HG02571 (cell line): ENCODE data around the gene SOBP.
"Not testable (repeated sequence)": the region's sequence is repeated elsewhere in the genome, so short reads cannot be mapped to it uniquely, and the experiment has no call there.

Experiments
- ATAC-seq: cut with Tn5 transposase; IDR thresholded peaks from one replicate; pipeline ENCODE4 v1.9.1; 2021; ENCODE audit warnings: mild to moderate bottlenecking, moderate library complexity; ENCODE audit not compliant: unreplicated experiment

Gene SOBP

DNA sequence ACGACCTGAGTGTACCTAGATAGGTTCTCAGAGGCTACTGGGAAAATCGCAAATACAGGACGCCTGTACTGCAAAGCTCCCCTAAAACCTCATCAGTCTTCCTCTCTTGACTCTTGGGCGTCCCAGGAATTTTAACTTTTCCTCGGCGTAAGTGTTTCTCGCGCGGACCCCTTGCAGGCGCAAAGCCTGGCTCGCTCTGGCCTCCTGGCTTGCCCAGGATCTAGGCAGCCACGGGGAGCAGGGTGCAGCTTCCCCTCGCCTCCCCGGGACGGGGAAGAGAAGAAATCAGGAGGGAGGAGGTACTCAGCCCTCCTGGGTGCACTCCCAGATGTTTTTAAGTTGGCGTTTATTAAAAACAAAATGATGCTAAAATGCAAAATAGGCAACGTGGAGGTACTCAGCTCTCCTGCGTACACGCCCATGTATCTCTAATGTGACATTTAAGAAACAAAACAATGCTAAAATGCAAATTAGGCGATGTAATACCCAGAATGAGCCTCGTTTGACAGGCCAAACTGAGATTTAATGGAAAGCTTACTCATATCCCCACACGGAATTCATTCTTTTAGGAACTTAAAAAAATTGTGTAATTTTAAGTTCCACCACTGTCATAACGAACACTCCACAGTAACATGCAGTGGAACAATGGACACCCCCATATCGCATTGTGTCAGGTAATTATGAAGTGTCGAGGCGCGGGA lies 1.6 kb upstream of the SOBP start:
- no peak for ATAC-seq

DNA sequence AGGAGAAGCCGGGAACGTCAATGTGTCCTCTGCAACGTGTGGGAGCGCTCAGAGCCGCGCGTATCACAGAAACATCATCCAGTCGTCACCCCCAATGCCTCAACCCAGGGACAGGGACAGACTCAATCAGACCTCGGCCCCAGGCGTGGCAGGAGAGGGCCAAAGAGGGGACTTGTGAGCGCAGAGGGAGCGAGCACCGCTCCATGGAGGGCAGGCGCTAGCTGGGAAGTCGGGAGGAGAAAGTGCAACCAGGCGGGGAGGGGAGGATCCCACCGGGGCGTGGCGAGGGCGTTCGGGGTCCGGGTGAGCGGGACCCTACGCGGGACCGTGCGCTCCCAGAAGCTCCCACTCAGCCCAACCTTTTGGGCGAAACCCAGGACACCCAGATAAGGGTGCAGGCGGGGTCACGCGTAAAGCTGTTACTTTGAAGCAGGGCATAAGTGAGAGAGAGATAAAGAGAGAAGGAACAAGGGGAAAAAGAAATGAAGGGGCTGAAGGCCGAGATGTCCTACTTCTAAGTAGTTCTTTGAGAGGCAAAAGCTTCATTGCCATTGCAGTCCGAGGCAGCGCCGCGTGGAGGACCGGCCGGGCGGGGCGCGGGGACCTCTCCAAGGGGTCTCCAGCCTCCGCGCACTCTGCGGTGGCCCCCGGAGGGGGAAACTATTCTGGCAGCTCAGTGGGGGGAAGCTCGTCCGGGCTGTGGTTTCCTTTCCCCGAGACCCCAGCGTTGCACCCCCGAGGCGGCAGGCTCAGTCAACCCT lies 862 bp upstream of the SOBP start:
- ATAC-seq = no peak

DNA sequence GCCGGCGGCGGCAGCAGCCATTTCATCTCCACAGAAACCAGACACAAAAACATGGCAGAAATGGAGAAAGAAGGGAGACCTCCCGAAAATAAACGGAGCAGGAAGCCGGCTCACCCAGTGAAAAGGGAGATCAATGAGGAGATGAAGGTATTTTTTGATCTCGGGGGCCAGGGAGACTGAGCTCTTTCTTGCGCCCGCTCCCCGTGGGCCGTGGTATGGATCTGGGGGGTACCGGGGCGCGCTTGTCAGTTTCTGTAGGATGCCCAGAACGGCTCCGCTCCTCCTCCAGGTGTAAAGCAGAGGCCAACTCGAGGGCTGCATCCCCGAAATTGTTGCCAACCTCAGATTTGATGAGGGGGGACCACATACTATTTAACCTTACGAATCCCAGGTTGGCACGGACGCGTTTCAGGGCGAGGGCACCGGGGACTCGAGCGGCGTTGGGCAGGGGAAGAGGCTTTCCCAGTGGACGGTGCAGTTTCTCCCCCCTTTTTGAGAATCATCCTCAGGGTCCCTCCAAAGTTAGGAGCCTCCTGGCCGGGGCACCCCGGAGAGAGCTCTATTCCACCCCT lies 735 bp downstream of the SOBP start:
- no peak for ATAC-seq

DNA sequence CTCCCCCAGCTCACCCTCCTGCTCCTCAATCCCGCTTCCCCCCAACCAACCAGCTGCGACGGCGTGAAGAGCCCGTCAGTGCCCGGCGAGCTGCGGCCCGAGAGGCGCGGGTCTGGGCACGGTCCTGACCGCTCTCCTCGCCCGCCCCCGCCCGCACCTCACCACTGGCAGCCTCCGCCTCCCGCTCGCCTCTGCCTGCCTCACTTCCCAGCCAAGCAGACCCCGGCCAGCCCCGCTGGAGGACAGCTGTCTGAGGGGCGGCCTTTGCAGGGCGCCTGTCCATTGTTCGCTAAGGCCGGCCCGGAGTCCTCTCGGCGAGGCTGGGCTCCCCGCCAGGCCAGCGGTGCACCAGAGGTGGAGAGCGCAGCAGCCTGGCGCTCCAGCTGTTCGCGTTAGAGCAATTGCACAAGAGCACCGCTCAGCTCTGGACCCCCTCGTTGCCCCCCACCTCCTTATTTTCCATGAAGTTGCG lies 1.3 kb downstream of the SOBP start:
- ATAC-seq = no peak

DNA sequence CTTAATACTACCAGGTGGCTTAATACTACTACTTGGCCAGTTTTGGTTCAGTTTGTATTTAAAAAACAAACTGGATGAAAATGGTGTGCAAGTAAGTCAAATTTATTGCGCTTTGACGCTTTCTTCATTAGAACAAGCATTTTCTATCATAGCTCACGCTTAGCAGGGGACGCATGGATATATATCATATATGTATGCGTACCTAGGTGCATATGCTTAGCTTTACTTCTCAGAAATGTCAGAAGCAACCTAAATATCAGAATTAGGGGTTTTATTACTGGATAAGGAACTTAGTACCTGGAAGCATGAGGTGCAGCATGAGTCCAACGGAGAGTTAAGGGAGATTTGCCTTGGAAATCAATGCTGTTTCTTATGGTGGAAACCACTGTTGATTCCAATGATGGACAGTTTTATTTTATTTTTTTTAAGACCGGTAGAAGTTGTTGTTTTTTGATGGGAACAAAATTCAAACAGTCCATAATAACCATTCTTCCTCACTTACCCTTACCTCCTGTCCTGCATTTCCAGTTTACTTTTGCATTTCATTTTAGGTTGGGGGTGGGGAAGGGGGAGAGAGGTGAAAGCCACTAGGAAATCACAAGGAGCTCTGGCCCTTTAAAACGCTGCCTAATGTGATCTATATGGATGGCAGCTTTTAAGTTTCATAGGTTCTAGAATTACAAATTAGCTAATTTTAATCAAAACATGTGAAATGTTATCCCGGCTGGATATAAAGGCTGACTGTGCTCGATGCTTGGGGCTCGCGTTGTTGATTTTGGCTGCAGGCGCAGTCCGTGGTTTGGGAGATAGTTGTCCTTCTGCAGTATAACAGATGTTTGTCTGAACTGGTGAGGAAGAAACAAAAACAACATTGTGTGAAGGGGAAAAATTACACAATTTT lies 2.1 kb downstream of the SOBP start:
- no peak for ATAC-seq

DNA sequence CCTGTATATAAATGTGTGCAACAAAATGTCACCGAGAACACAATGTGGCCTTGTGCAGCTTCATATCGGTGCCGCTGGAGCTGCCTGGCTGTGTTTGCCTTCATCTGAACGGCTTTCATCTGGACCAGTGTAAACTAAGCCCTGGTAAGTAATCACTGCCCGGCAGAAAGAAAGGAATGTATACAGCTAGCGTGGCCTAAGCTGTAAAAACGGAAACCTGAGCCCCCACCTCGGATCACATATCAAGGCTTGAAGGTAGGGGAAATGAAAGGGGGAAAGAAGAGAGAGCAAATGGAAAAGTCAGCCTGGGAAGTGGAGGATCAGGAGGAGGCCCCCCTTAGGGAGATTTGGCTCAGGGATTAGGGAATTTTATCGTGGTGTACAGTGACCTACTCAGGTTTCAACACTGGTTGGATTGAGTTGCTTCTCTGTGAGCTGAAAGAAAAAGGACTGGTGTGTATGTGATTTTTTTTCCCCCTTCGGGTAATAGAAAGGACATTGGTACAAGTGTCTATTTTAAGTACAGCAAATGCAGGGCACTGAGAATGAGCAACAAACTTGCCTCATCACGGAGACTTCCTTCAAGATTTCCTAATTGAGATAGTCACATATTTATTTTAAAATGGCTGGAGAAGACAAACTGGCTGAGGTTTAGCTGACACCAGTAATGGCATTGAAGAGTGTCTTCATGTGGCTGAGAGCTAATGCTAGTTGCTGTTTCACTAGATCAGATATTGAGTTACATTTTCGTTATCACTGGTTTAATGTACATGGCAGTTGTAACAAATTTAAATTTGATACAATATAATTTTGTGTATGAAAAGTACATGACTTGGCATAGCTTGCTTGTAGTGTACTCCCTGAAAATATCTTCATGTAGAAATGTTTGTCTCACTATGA lies 3.5 kb downstream of the SOBP start:
- ATAC-seq = no peak

DNA sequence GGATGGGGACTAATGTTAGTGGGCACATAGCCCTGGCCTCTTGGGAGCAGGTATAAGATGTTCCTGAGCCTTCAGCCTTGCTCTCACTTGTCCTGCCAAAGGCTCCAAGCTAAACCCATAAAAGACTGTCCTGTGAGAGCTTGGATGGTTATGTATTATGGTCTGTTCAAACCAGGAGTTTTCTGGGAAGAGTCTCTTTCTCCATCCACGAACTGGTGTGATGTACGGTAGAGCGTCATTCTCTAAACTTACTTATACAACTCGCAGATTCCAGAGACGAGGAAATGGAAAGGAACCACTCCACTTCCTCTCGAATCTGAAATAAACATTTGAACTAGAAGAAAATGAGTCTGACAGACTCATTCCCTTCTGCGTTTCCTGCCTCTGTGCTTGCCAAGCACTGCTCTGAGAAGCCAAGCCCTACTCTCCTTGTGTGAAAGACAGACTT lies 5.3 kb downstream of the SOBP start:
- ATAC-seq = no peak

DNA sequence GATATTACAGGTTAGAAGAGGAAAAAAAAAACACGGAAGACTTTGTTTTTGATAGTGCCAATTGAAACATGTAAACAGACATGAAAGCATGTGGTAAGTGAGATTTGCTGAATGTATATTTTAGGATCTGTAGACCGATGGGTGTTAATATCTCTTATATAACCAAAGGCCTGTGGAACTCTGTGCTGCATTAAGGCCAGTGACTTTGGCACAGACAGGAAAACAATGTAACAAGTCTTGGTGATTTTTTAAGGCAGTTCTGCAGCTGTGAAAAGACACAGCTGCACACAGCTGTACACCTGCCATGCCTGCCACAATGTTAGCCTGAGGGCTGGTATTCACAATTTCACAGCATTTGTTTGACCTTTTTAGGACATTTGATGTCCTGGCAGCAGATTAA lies 6.1 kb downstream of the SOBP start:
- no peak for ATAC-seq

DNA sequence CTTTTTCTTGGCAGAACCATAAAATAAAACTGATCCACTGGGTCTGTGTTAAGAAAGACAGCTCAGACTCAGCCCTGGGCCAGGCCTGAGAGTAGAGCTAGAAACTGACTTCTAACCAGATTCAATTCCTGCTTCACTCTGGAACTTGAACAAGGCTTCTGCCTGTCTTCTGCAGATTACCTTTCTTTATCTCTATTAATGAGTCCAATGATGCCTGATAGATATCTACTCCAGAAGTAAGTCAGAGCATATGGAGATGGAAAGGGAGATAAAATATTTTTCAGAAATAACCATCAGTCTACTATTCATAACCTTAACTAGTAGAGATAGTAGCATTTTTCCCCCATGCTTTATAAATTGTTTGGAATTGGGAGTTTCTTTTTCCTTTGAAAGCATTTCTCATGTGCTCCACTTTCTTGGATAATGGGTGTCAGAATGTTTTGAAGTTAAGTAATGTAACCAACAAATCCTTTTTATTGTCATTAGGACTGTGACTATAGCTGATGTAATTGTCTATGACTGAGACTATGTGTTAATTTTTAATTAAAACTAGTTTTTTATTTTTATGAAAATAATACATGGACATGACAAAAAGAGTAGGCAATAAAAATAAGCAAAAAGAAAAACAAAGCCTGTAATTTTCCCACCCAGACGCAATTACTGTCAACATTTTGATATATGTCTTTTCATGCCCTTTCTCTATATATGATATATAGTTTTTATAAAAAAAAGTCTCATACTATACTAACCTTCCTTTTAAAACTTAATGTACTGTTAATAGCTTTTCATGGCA lies 7.2 kb downstream of the SOBP start:
- ATAC-seq = no peak

DNA sequence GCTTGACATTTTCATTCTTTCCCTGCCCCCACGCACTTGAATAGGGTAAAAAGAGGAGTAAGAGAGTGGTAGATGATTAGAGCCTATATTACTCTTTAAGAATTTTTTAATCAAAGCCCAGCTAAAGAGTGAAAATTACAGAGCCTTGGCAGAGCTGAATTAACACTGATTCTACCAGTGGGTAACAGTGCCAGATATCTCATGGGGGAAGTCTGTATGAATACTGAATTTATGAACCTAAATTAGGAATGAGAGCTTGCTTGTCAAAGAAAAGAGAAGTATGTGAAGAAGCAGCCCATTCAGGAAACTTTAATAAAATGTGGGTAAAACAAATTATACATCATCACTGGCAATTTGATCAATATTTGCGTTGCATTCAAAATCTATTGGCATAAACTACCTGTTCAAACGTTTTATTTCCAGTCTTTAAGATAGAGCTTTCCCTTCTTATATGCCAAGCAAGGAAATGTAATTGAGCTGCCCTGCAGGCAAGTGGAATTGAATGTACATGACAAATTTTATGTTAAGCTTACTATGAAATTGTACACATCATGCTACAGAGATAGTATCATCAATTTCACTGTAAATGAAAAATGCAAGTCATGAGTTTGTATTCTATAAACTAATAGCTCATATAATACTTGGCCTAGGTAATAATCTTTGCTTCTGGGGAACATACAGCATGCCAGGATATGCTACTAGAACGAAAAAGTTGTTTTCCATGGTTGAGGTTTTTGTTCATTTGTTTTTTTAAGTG lies 14.5 kb downstream of the SOBP start:
- no peak for ATAC-seq

DNA sequence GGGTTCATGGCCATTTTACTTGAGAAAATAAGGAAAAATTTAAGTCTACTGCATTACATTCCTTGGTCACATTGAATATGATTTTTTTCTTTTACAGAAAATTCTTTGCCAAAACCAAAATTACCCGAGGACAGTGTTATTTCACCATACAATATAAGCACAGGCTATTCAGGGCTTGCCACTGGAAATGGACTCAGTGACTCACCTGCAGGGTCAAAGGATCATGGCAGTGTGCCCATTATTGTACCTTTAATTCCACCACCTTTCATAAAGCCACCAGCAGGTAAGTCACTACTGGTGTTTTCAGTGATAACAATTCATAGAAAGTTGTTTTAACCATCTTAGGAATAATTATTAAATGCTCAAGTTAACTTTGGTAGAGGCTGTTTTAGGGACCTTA lies 16.2 kb downstream of the SOBP start:
- ATAC-seq = no peak

DNA sequence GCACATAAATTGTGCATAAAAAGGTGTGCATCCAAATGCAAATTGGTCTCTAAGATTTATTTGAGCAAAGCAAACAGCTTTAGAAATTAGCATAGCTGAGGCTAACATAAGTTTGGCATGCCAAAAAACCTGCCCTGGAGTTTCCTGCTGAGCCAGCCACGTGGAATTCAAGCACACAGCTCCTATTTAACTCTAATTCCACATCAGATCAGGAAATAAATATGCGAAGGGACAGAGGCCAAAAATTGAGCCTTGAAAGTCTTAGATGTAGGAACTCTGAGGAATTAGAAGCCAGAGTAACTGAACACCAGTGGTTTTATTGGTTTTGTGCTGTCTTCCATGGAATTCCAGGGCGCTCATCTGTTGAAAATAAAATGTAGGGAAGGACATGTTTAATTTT lies 19.6 kb downstream of the SOBP start:
- no peak for ATAC-seq

DNA sequence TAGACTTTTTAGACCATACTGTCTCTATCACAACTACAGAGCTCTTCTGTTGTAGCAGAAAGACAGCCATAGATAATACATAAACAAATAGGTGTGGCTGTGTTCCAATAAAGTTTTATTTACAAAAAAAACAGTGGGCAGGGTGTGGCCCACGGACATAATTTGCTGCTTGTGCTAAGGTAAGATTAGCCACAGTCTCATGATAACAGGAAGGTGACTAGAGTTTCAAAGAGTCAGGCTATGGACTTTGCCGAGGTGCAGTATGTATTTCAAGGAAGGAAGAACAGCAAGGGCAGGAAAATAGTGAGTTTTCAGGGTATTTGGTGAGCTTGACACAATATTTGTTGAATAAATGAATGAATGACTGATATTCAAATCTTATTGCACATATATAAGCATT lies 20.2 kb downstream of the SOBP start:
- ATAC-seq = no peak

DNA sequence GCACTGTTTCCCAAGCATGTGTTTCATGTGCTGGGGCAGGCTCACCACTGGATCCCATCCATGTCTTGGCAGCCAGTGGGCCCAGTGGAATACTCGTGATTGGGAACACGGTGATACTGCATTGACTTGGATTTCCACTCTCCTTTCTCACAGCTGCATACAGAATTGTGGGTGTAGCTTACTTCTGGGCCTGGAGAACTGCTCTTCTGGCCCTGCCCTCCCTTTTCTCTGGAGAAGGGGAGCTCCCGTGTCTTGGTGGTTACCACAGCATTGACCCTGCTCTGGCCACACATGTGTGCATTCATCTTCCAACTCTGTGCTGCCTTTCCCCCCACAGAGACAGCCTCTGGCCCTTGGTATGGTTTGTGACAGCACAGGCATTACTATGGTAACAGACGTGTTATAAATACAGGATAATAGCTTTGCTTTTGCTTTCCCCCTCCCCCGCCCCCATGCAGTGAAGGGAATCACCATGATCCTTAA lies 21.6 kb downstream of the SOBP start:
- no peak for ATAC-seq

DNA sequence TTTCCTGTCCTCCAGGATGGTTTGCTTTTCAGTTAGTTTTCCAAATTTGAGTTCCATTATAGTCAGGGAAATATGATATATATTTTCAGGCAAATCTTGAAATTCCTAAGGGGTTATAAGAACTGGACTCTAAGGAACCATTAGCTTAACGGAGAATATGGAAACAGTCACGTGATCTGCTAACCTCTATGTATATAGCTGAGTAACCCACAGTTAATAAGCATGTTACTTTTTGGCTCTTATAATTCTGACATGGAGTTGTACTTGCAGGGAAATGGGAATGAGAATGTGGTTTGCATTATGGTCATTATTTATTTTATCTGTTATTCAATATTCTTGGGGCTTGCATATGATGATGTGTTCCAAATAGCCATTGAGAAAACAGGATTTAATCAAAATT lies 23.3 kb downstream of the SOBP start:
- ATAC-seq = no peak

DNA sequence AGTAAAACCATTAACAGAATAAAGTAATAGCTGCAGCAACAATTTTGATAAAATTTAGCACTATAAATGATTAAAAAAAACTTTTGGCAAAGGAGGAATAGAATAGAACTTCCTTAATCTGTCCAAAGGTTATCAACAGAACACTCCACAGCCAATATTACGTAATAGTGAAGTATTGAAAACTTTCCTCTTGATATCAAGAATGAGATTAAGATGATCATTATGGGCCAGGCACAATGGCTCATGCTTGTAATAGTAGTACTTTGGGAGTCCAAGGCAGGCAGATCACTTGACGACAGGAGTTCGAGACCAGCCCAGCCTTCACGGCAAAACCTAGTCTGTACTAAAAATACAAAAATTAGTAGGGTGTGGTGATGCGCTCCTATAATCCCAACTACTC lies 26.0 kb downstream of the SOBP start:
- no peak for ATAC-seq

DNA sequence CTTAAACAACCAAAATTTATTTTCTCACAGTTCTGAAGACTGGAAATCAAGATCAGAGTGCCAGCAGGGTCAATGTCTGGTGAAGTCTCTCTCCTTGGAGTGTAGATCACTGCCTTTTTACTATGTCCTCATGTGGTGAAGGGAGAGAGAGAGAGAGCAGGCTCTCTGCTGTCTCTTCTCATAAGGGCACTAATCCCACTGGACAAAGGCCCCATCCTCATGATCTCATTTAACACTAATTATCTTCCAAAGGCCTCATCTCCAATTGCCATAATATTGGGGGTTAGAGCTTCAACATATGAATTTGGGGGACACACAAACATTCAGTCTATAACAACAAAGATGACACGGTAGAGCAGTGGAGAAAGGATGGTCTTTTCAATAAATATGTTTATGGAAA lies 27.4 kb downstream of the SOBP start:
- no peak for ATAC-seq

DNA sequence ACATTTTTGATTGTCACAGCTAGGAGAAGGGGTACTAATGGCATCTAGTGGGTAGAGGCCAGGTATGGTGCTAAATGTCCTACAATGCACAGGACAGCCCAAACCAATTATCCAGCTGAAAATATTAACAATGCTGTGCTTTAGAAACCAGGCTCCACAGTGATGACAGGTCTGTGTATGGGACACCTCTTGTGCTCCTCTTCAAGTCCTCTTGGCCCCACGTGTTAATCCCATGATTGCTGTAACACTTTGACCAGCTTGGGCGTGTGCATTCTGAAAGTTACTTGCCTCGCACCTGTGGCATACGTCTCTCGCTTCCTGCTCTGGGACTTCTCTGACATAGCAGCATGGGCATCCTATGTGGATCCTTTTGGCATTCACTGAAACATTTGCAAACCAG lies 29.3 kb downstream of the SOBP start:
- ATAC-seq = not testable (repeated sequence)
